ENCODE results near the gene FRAS1. TPM values are rescaled to one million over a fixed set of nuclear protein-coding genes. Genes with fewer than 3 reads are reported as not detected.

The FRAS1 gene
- total RNA-seq, 1 experiment from 2014 or later = 0.23 TPM

- Histone ChIP-seq H3K27ac (ENCODE audit: low read length) (no peak overlapping the region), H3K36me3 (ENCODE audit: control insufficient read depth, insufficient read depth, low read length) (no peaks in the 10 kb centered on the region), H3K4me3 (ENCODE audit: low read depth in 2 of 2, low read length in 2 of 2) (no peak overlapping the region), H3K9me3 (ENCODE audit: control insufficient read depth, insufficient read depth, low read depth, low read length) (no peaks in the 10 kb centered on the region), H3K4me1 (ENCODE audit: control insufficient read depth, insufficient read depth, low read length) (no peaks in the 10 kb centered on the region), H3K27me3 (ENCODE audit: control insufficient read depth, insufficient read depth, low read length) (no peaks in the 10 kb centered on the region)
- in situ Hi-C loops (cut with HindIII; ENCODE audit: low pct_unique_long_range_greater_than_20kb, low sequenced_read_pairs) = no loop called here
- BruUV-seq (replicated peaks) = no TSS peak
- TF ChIP-seq CTCF (IDR thresholded peaks at IDR 0.05) (no peak), TCF7L2 (IDR thresholded peaks at IDR 0.05; ENCODE audit: low read depth, low read length) (no peak), SIN3A (IDR thresholded peaks at IDR 0.05; ENCODE audit: borderline replicate concordance, insufficient read depth, low read depth, low read length) (no peak), POLR2AphosphoS5 (IDR thresholded peaks at IDR 0.05; ENCODE audit: low read depth, low read length) (no peak), REST (IDR thresholded peaks at IDR 0.05; ENCODE audit: insufficient read depth in 1 of 2, low read depth in 2 of 2, low read length in 1 of 2) (no peak)
- CTCF ChIA-PET = no interaction called here
- POLR2A ChIA-PET = interaction anchor here (0.6 kb wide), 1 partner anchor 12 kb away, joined by 7 read pairs; no protein-coding TSS in a partner anchor
- intact Hi-C loops (cut with micrococcal nuclease; ENCODE audit: unreplicated experiment) = no loop called here
- DNase-seq (ENCODE audit: low read depth, low spot score) (no peak), ATAC-seq (no peak)
Measured at GRCh38 chr4:78439328-78439727, 382.2 kb downstream of the FRAS1 start.

GRCh38 chr4:78441756-78442155, 384.6 kb downstream of the FRAS1 start:
- BruUV-seq (replicated peaks) = no TSS peak
- in situ Hi-C loops (cut with HindIII; ENCODE audit: low pct_unique_long_range_greater_than_20kb, low sequenced_read_pairs) = no loop called here
- Histone ChIP-seq H3K9me3 (ENCODE audit: control insufficient read depth, insufficient read depth, low read depth, low read length) (no peaks in the 10 kb centered on the region), H3K4me1 (ENCODE audit: control insufficient read depth, insufficient read depth, low read length) (no peaks in the 10 kb centered on the region), H3K27ac (ENCODE audit: low read length) (no peak overlapping the region), H3K27me3 (ENCODE audit: control insufficient read depth, insufficient read depth, low read length) (no peaks in the 10 kb centered on the region), H3K36me3 (ENCODE audit: control insufficient read depth, insufficient read depth, low read length) (no peaks in the 10 kb centered on the region), H3K4me3 (ENCODE audit: low read depth in 2 of 2, low read length in 2 of 2) (no peak overlapping the region)
- POLR2A ChIA-PET = no interaction called here
- TF ChIP-seq SIN3A (IDR thresholded peaks at IDR 0.05; ENCODE audit: borderline replicate concordance, insufficient read depth, low read depth, low read length) (no peak), POLR2AphosphoS5 (IDR thresholded peaks at IDR 0.05; ENCODE audit: low read depth, low read length) (no peak), CTCF (IDR thresholded peaks at IDR 0.05) (no peak), TCF7L2 (IDR thresholded peaks at IDR 0.05; ENCODE audit: low read depth, low read length) (no peak), REST (IDR thresholded peaks at IDR 0.05; ENCODE audit: insufficient read depth in 1 of 2, low read depth in 2 of 2, low read length in 1 of 2) (no peak)
- ATAC-seq (no peak), DNase-seq (ENCODE audit: low read depth, low spot score) (no peak)
- CTCF ChIA-PET = interaction anchor here (0.7 kb wide), 1 partner anchor 1324 kb away, joined by 3 read pairs; no protein-coding TSS in a partner anchor
- intact Hi-C loops (cut with micrococcal nuclease; ENCODE audit: unreplicated experiment) = no loop called here

All from Panc1 (cell line).